ENCODE results near the gene SAPCD1. TPM values are rescaled to one million over a fixed set of nuclear protein-coding genes. Genes with fewer than 3 reads are reported as not detected.
A peak's percentile ranks its signal among the peaks of the same experiment; 100 is the strongest.

The SAPCD1 gene
- total and polyA plus RNA-seq, 10 of the 15 experiments (the other 5 are each of a cell fraction or from before 2014, with no cell fraction given): 1.6 to 13.0 (median 5.4) TPM

- TF ChIP-seq MYC (IDR thresholded peaks at IDR 0.05; ENCODE audit: insufficient read depth, insufficient read length, insufficient replicate concordance, low read length, severe bottlenecking) (no peak), RBBP5 (conservative IDR thresholded peaks at IDR 0.05) (no peak), USF2 (IDR thresholded peaks at IDR 0.05; ENCODE audit: borderline replicate concordance, low read depth, low read length) (no peak), DPF2 (IDR thresholded peaks at IDR 0.05) (peak; percentile 89), ATF3 (IDR thresholded peaks at IDR 0.05; ENCODE audit: borderline replicate concordance, extremely low read depth, low read depth, low read length) (no peak), NFYA (IDR thresholded peaks at IDR 0.05; ENCODE audit: borderline replicate concordance, low read depth, low read length) (no peak), POLR2AphosphoS5 (IDR thresholded peaks at IDR 0.05; ENCODE audit: low read length) (peak; percentile 73; the same call in 1 of the 2 replicates), ESRRA (IDR thresholded peaks at IDR 0.05; ENCODE audit: low read length) (no peak), KAT2A (conservative IDR thresholded peaks at IDR 0.05; ENCODE audit: control insufficient read depth, low read depth, low read length) (no peak), BHLHE40 (IDR thresholded peaks at IDR 0.05; ENCODE audit: borderline replicate concordance in 1 of 2, low read depth in 2 of 2, low read length in 1 of 2) (peak; percentile 70 to 90; a peak in 3 of 4 replicates), MEF2A (IDR thresholded peaks at IDR 0.05; ENCODE audit: insufficient read depth, low read depth, low read length) (peak; percentile 97), HDGF (IDR thresholded peaks at IDR 0.05) (peak; percentile 85; the same call in 1 of the 2 replicates), RAD51 (IDR thresholded peaks at IDR 0.05) (no peak), EGR1 (IDR thresholded peaks at IDR 0.05; ENCODE audit: borderline replicate concordance in 1 of 2, low read depth in 2 of 2, low read length in 2 of 2) (peak in 1 of 2 experiments; percentile 95; a peak in 2 of 3 replicates), JUNB (IDR thresholded peaks at IDR 0.05) (peak; percentile 45; the same call in 1 of the 2 replicates), YBX1 (IDR thresholded peaks at IDR 0.05) (no peak), NRF1 (conservative IDR thresholded peaks at IDR 0.05; ENCODE audit: low read depth, low read length) (no peak), RELA (IDR thresholded peaks at IDR 0.05; ENCODE audit: borderline replicate concordance, partially characterized antibody) (no peak), RAD21 (IDR thresholded peaks at IDR 0.05; ENCODE audit: insufficient read depth, low read depth, low read length) (no peak), TCF3 (IDR thresholded peaks at IDR 0.05; ENCODE audit: borderline replicate concordance, insufficient read depth, low read depth, low read length) (no peak), BACH1 (IDR thresholded peaks at IDR 0.05; ENCODE audit: borderline replicate concordance) (peak; percentile 69; the same call in 1 of the 2 replicates), ZNF622 (IDR thresholded peaks at IDR 0.05) (no peak), BRCA1 (IDR thresholded peaks at IDR 0.05; ENCODE audit: low read depth, low read length) (no peak), NR2C2 (IDR thresholded peaks at IDR 0.05; ENCODE audit: borderline replicate concordance, control insufficient read depth, insufficient read length, low read depth) (no peak), SRF (IDR thresholded peaks at IDR 0.05; ENCODE audit: low read depth in 2 of 2, low read length in 2 of 2) (no peak), E2F4 (IDR thresholded peaks at IDR 0.05; ENCODE audit: low read depth, low read length) (no peak), CEBPB (IDR thresholded peaks at IDR 0.05; ENCODE audit: borderline replicate concordance in 1 of 2, low read depth in 2 of 2, low read length in 2 of 2) (no peak), RUNX3 (IDR thresholded peaks at IDR 0.05; ENCODE audit: low read length) (peak; percentile 88), STAT1 (conservative IDR thresholded peaks at IDR 0.05) (no peak)
Measured at GRCh38 chr6:31776989-31777666, 14.7 kb downstream of the SAPCD1 start, which contains the start of gene VWA7 (continued).

Measured in GM12878 (cell line).